Measurements from ENCODE around the gene SPAG4.

Gene SPAG4

GRCh38 chr20:35582741-35583404, 32.8 kb upstream of the SPAG4 start:
- H3F3A ChIP-seq (ENCODE audit: control insufficient read depth, insufficient read depth), result no peaks in the 10 kb centered on the region
- H3K4me2 ChIP-seq (ENCODE audit: low read length), result no peak overlapping the region
- no peaks in the 10 kb centered on the region for H3K9me2 ChIP-seq (replicated peaks; ENCODE audit: control insufficient read depth, low read length)
- no peaks in the 10 kb centered on the region for H3K27me3 ChIP-seq (ENCODE audit: control insufficient read depth, low read length)
- H3K36me3 ChIP-seq (ENCODE audit: control insufficient read depth, low read length), result no peaks in the 10 kb centered on the region
- TF ChIP-seq CTCF (IDR thresholded peaks at IDR 0.05; ENCODE audit: low read depth, low read length, poor library complexity, severe bottlenecking) (no peak), EZH2phosphoT487 (IDR thresholded peaks at IDR 0.05; ENCODE audit: borderline replicate concordance, low read length) (no peak)
- no peak overlapping the region for H3K27ac ChIP-seq (ENCODE audit: low read depth, low read length)
- no peaks in the 10 kb centered on the region for H3K79me2 ChIP-seq (ENCODE audit: control insufficient read depth, low read length)
- H3K4me3 ChIP-seq (ENCODE audit: low read length), result no peak overlapping the region
- H4K20me1 ChIP-seq (ENCODE audit: control insufficient read depth, insufficient read depth, low read depth, low read length), result no peaks in the 10 kb centered on the region
- no peaks in the 10 kb centered on the region for H3K4me1 ChIP-seq (ENCODE audit: control insufficient read depth, low read length)
- no peaks in the 10 kb centered on the region for H3K9me3 ChIP-seq (ENCODE audit: control insufficient read depth, insufficient read depth, low read length)

GRCh38 chr20:35583636-35584560, 31.7 kb upstream of the SPAG4 start:
- H4K20me1 ChIP-seq (ENCODE audit: control insufficient read depth, insufficient read depth, low read depth, low read length), result no peaks in the 10 kb centered on the region
- H3K9me2 ChIP-seq (replicated peaks; ENCODE audit: control insufficient read depth, low read length), result no peaks in the 10 kb centered on the region
- no peak for TF ChIP-seq CTCF (IDR thresholded peaks at IDR 0.05; ENCODE audit: low read depth, low read length, poor library complexity, severe bottlenecking)
- TF ChIP-seq EZH2phosphoT487 (IDR thresholded peaks at IDR 0.05; ENCODE audit: borderline replicate concordance, low read length), result no peak
- no peaks in the 10 kb centered on the region for H3K27me3 ChIP-seq (ENCODE audit: control insufficient read depth, low read length)
- no peaks in the 10 kb centered on the region for H3F3A ChIP-seq (ENCODE audit: control insufficient read depth, insufficient read depth)
- no peaks in the 10 kb centered on the region for H3K79me2 ChIP-seq (ENCODE audit: control insufficient read depth, low read length)
- H3K4me2 ChIP-seq (ENCODE audit: low read length), result no peak overlapping the region
- H3K36me3 ChIP-seq (ENCODE audit: control insufficient read depth, low read length), result no peaks in the 10 kb centered on the region
- no peak overlapping the region for H3K4me3 ChIP-seq (ENCODE audit: low read length)
- no peak overlapping the region for H3K27ac ChIP-seq (ENCODE audit: low read depth, low read length)
- H3K9me3 ChIP-seq (ENCODE audit: control insufficient read depth, insufficient read depth, low read length), result no peaks in the 10 kb centered on the region
- H3K4me1 ChIP-seq (ENCODE audit: control insufficient read depth, low read length), result no peaks in the 10 kb centered on the region

GRCh38 chr20:35586751-35587425, 28.7 kb upstream of the SPAG4 start:
- H3F3A ChIP-seq (ENCODE audit: control insufficient read depth, insufficient read depth), result no peaks in the 10 kb centered on the region
- H3K9me2 ChIP-seq (replicated peaks; ENCODE audit: control insufficient read depth, low read length), result no peaks in the 10 kb centered on the region
- no peaks in the 10 kb centered on the region for H3K79me2 ChIP-seq (ENCODE audit: control insufficient read depth, low read length)
- H3K9me3 ChIP-seq (ENCODE audit: control insufficient read depth, insufficient read depth, low read length), result no peaks in the 10 kb centered on the region
- H4K20me1 ChIP-seq (ENCODE audit: control insufficient read depth, insufficient read depth, low read depth, low read length), result no peaks in the 10 kb centered on the region
- no peak overlapping the region for H3K4me2 ChIP-seq (ENCODE audit: low read length)
- no peak for TF ChIP-seq CTCF (IDR thresholded peaks at IDR 0.05; ENCODE audit: low read depth, low read length, poor library complexity, severe bottlenecking)
- TF ChIP-seq EZH2phosphoT487 (IDR thresholded peaks at IDR 0.05; ENCODE audit: borderline replicate concordance, low read length), result no peak
- H3K4me1 ChIP-seq (ENCODE audit: control insufficient read depth, low read length), result no peaks in the 10 kb centered on the region
- no peak overlapping the region for H3K27ac ChIP-seq (ENCODE audit: low read depth, low read length)
- no peaks in the 10 kb centered on the region for H3K36me3 ChIP-seq (ENCODE audit: control insufficient read depth, low read length)
- no peaks in the 10 kb centered on the region for H3K27me3 ChIP-seq (ENCODE audit: control insufficient read depth, low read length)
- no peak overlapping the region for H3K4me3 ChIP-seq (ENCODE audit: low read length)
